Colonic mucosa (tissue), 4 donors: ENCODE measurements around the gene TRAPPC6A. TPM values are rescaled to one million over a fixed set of nuclear protein-coding genes. Genes with fewer than 3 reads are reported as not detected.
"Not testable (repeated sequence)": the region's sequence is repeated elsewhere in the genome, so short reads cannot be mapped to it uniquely, and the experiment has no call there.

ENCODE experiments used
- DNase-seq: peaks from one replicate; pipeline ENCODE4 v3.0.0-alpha.2; 2020
- H3K27ac ChIP-seq: fragments of 200-600 bp; one replicate; pipeline ENCODE4 v1.8.0; 2021
- H3K27me3 ChIP-seq: fragments of 200-600 bp; one replicate; pipeline ENCODE4 v1.8.0; 2021
- H3K36me3 ChIP-seq: fragments of 200-600 bp; one replicate; pipeline ENCODE4 v1.8.0; 2021
- H3K4me1 ChIP-seq: fragments of 200-600 bp; one replicate; pipeline ENCODE4 v1.8.0; 2021; ENCODE audit warnings: mild to moderate bottlenecking
- H3K4me3 ChIP-seq: fragments of 200-600 bp; one replicate; pipeline ENCODE4 v1.8.0; 2021
- H3K9ac ChIP-seq, 2 donors: one replicate each; pipeline ENCODE4 v1.7.0; 2013; ENCODE audit warnings: control low read depth in 2 of 2, low read depth in 2 of 2, low read length in 2 of 2
- H3K9me3 ChIP-seq: fragments of 200-600 bp; one replicate; pipeline ENCODE4 v1.8.0; 2021
- CTCF ChIP-seq: fragments of 200-600 bp; IDR thresholded peaks from one replicate; pipeline ENCODE4 v1.8.0; 2022; ENCODE audit warnings: antibody characterized with exemption, mild to moderate bottlenecking
- intact Hi-C: fragments of 100-400 bp; cut with DNase I; formaldehyde crosslinking; loops from one replicate; pipeline ENCODE4 v1.14.1; 2022
- total RNA-seq, 2 donors: library from RNA; stranded (reverse); fragmentation: NEBNext Ultra II Directional in 1 of 2; extraction: Animal tissue kit (Norgen Biotek cat#: 25700) in 1 of 2; gene quantifications; one replicate each; pipeline ENCODE4 v1.2.1, GENCODE V29; 2021
- donor health status: healthy.
- donor health status: DM: no; HTN: no; CAD: no.
- donor health status: DM: no; HTN: no; CAD: no.

TRAPPC6A gene
- total RNA-seq, 2 donors from 2014 or later, result 17.2 to 35.2 TPM

GRCh38 chr19:45123440-45123850 is 54.6 kb downstream of the TRAPPC6A start:
- Histone ChIP-seq H3K36me3 (no peaks in the 10 kb centered on the region), H3K4me1 (peaks cover 7% of the 10 kb centered on the region), H3K4me3 (no peak overlapping the region), H3K27ac (no peak overlapping the region), H3K9me3 (no peaks in the 10 kb centered on the region), H3K27me3 (no peaks in the 10 kb centered on the region), H3K9ac (no peak overlapping the region)
- intact Hi-C loops, result no loop called here
- DNase-seq, result no peak
- no peak for TF ChIP-seq CTCF

- H3K9ac ChIP-seq, result no peak overlapping the region
- H3K4me3 ChIP-seq, result no peak overlapping the region
- H3K36me3 ChIP-seq, result no peaks in the 10 kb centered on the region
- no peaks in the 10 kb centered on the region for H3K27me3 ChIP-seq
- no peak overlapping the region for H3K27ac ChIP-seq
- intact Hi-C loops, result no loop called here
- peaks cover 8% of the 10 kb centered on the region for H3K4me1 ChIP-seq
- no peak for DNase-seq
- no peaks in the 10 kb centered on the region for H3K9me3 ChIP-seq
- no peak for TF ChIP-seq CTCF
Measured at GRCh38 chr19:45122832-45123231, 55.2 kb downstream of the TRAPPC6A start.

GRCh38 chr19:45121827-45122345 is 56.2 kb downstream of the TRAPPC6A start:
- Histone ChIP-seq H3K27me3 (no peaks in the 10 kb centered on the region), H3K9me3 (no peaks in the 10 kb centered on the region), H3K36me3 (no peaks in the 10 kb centered on the region), H3K4me1 (peaks cover 8% of the 10 kb centered on the region), H3K9ac (no peak overlapping the region), H3K27ac (no peak overlapping the region), H3K4me3 (no peak overlapping the region)
- intact Hi-C loops, result no loop called here
- no peak for DNase-seq
- TF ChIP-seq CTCF, result no peak

GRCh38 chr19:45119582-45119981 is 58.5 kb downstream of the TRAPPC6A start:
- Histone ChIP-seq H3K27ac (no peak overlapping the region), H3K4me3 (no peak overlapping the region), H3K27me3 (no peaks in the 10 kb centered on the region), H3K9me3 (no peaks in the 10 kb centered on the region), H3K9ac (peak overlapping the region in 1 of 2 donors; percentile 40), H3K36me3 (no peaks in the 10 kb centered on the region), H3K4me1 (peaks cover 8% of the 10 kb centered on the region)
- DNase-seq, result peak; percentile 35
- intact Hi-C loops, result no loop called here
- no peak for TF ChIP-seq CTCF

GRCh38 chr19:45118591-45119355 is 59.3 kb downstream of the TRAPPC6A start:
- DNase-seq, result peak; percentile 51

GRCh38 chr19:45118106-45118505 is 59.9 kb downstream of the TRAPPC6A start:
- TF ChIP-seq CTCF, result no peak
- no peaks in the 10 kb centered on the region for H3K27me3 ChIP-seq
- DNase-seq, result no peak
- intact Hi-C loops, result no loop called here
- H3K4me3 ChIP-seq, result no peak overlapping the region
- peak overlapping the region in 1 of 2 donors; percentile 61 for H3K9ac ChIP-seq
- H3K27ac ChIP-seq, result no peak overlapping the region
- no peaks in the 10 kb centered on the region for H3K9me3 ChIP-seq
- no peaks in the 10 kb centered on the region for H3K36me3 ChIP-seq
- peaks cover 18% of the 10 kb centered on the region for H3K4me1 ChIP-seq

More at GRCh38 chr19:45118591-45119355, 59.3 kb downstream of the TRAPPC6A start:
- intact Hi-C loops, H3K27me3 ChIP-seq, H3K27ac ChIP-seq, H3K36me3 ChIP-seq, H3K9me3 ChIP-seq, H3K4me3 ChIP-seq: not testable (repeated sequence)
- H3K9ac ChIP-seq, result peak overlapping the region; percentile 39 to 61
- H3K4me1 ChIP-seq, result peaks cover 15% of the 10 kb centered on the region
